ENCODE data around the gene COLQ. TPM values are rescaled to one million over a fixed set of nuclear protein-coding genes. Genes with fewer than 3 reads are reported as not detected.

Gene COLQ
- total RNA-seq, 1 experiment from 2014 or later, result 1.9 TPM

DNA sequence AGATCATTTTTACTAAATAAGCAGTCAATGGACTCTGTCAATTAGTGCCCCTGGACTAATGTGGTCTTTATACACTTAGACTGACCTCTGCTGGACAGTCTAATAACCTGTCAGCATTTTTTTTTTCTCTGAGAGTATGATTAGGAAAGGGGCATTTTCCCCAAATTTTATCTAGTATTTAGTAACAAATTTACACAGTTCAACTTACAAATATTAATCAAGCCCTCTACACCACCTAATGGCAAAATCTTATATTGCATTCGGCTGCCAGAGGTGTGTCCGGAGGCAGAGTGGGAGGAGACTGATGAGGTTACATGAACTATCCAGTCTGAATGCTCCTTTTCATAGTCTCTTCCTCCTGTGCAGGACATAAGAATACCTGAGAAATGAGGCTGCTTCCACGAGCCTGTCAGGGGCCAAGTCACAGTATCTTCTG lies 36.0 kb upstream of the COLQ start:
- no peaks in the 10 kb centered on the region for H4K20me1 ChIP-seq (ENCODE audit: insufficient read depth)
- peak overlapping the region; percentile 64 for H3K4me2 ChIP-seq (ENCODE audit: low read length)
- no peaks in the 10 kb centered on the region for H3K27me3 ChIP-seq (ENCODE audit: insufficient read depth, low read length)
- ChIA-PET CTCF (no interaction called here), RAD21 (ENCODE audit: low non-redundant PET in 1 of 2, low total read pairs in 2 of 2, uncharacterized antibody in 2 of 2, unreplicated experiment in 2 of 2) (no interaction called here), POLR2A (no interaction called here)
- peak; percentile 100 for ATAC-seq
- peaks cover 1 to 3% of the 10 kb centered on the region in 2 experiments; a peak in 2 of 4 replicates for H3K36me3 ChIP-seq (ENCODE audit: control insufficient read depth in 1 of 2, insufficient read depth in 2 of 2, low read length in 2 of 2)
- H3K9me2 ChIP-seq (ENCODE audit: insufficient read depth), result no peaks in the 10 kb centered on the region
- H3K9ac ChIP-seq (ENCODE audit: low read length), result peak overlapping the region; percentile 46; the same call in 1 of the 2 replicates
- H3K4me1 ChIP-seq (ENCODE audit: control insufficient read depth in 1 of 2, insufficient read depth in 2 of 2, low read length in 2 of 2), result peaks cover 4 to 6% of the 10 kb centered on the region in 2 experiments; a peak in 3 of 4 replicates
- DNase-seq (ENCODE audit: low read depth, low spot score), result peak; percentile 82
- H3K4me3 ChIP-seq (replicated peaks in 1 of 2; ENCODE audit: low read depth in 1 of 2, low read length in 2 of 2), result no peak overlapping the region
- H3K79me2 ChIP-seq (ENCODE audit: insufficient read depth, low read length), result no peaks in the 10 kb centered on the region
- peak overlapping the region; percentile 21; the same call in 1 of the 2 replicates for H3K27ac ChIP-seq (ENCODE audit: low read depth, low read length)
- H3K9me3 ChIP-seq (ENCODE audit: control insufficient read depth in 1 of 2, insufficient read depth in 1 of 2, low read depth in 1 of 2, low read length in 2 of 2), result no peaks in the 10 kb centered on the region
- BruUV-seq (replicated peaks), result no TSS peak
- H2AFZ ChIP-seq (ENCODE audit: low read depth, low read length, poor library complexity, severe bottlenecking), result peak overlapping the region; percentile 96
- peak; percentile 67 for TF ChIP-seq RAD21 (IDR thresholded peaks at IDR 0.05; ENCODE audit: low read depth)
- TF ChIP-seq ZFX (IDR thresholded peaks at IDR 0.05), result no peak
- no peak for TF ChIP-seq TCF7L2 (IDR thresholded peaks at IDR 0.05; ENCODE audit: borderline replicate concordance, extremely low read depth, insufficient read depth, insufficient read length)
- TF ChIP-seq, protein P1, sequence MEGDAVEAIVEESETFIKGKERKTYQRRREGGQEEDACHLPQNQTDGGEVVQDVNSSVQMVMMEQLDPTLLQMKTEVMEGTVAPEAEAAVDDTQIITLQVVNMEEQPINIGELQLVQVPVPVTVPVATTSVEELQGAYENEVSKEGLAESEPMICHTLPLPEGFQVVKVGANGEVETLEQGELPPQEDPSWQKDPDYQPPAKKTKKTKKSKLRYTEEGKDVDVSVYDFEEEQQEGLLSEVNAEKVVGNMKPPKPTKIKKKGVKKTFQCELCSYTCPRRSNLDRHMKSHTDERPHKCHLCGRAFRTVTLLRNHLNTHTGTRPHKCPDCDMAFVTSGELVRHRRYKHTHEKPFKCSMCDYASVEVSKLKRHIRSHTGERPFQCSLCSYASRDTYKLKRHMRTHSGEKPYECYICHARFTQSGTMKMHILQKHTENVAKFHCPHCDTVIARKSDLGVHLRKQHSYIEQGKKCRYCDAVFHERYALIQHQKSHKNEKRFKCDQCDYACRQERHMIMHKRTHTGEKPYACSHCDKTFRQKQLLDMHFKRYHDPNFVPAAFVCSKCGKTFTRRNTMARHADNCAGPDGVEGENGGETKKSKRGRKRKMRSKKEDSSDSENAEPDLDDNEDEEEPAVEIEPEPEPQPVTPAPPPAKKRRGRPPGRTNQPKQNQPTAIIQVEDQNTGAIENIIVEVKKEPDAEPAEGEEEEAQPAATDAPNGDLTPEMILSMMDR (IDR thresholded peaks at IDR 0.05 in 2 of 3, conservative IDR thresholded peaks at IDR 0.05 in 1 of 3; ENCODE audit: borderline replicate concordance in 1 of 3, insufficient read depth in 1 of 3, low read depth in 2 of 3, low read length in 2 of 3), result peak; percentile 47 to 71 (median 62); a peak in 4 of 6 replicates
- intact Hi-C loops (cut with micrococcal nuclease), result loop anchor here (2.0 to 5.0 kb wide), 4 partner anchors 289 to 635 kb away; no protein-coding TSS in a partner anchor

DNA sequence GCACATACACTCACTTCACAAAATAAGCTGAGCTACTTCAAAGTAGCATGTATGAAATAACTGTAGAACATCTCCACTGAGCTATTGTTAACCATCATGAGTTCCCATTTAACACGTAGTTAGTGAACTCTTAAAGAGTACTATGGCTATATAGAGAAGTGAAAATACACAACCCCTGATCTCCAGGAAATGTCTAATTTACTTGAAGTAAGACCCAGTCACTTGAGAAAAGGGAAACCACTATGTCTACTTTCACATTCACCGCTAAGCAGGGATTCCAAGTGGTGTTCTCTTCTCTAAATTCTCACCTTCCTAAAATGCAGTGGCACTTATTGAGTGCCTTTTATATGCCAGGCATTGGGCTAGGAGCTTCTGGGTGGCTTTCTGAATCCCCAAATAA lies 35.0 kb upstream of the COLQ start:
- ChIA-PET POLR2A (no interaction called here), RAD21 (ENCODE audit: low non-redundant PET in 1 of 2, low total read pairs in 2 of 2, uncharacterized antibody in 2 of 2, unreplicated experiment in 2 of 2) (no interaction called here), CTCF (no interaction called here)
- DNase-seq (ENCODE audit: low read depth, low spot score), result no peak
- H3K4me2 ChIP-seq (ENCODE audit: low read length), result no peak overlapping the region
- H3K9ac ChIP-seq (ENCODE audit: low read length), result no peak overlapping the region
- TF ChIP-seq SIN3A (IDR thresholded peaks at IDR 0.05; ENCODE audit: low read depth) (no peak), JUND (IDR thresholded peaks at IDR 0.05) (no peak), SP1 (IDR thresholded peaks at IDR 0.05; ENCODE audit: low read depth) (no peak), ELF1 (IDR thresholded peaks at IDR 0.05; ENCODE audit: borderline replicate concordance, low read depth) (no peak)
- TF ChIP-seq, protein P1 (IDR thresholded peaks at IDR 0.05 in 2 of 3, conservative IDR thresholded peaks at IDR 0.05 in 1 of 3; ENCODE audit: borderline replicate concordance in 1 of 3, insufficient read depth in 1 of 3, low read depth in 2 of 3, low read length in 2 of 3), result no peak
- no peaks in the 10 kb centered on the region for H3K79me2 ChIP-seq (ENCODE audit: insufficient read depth, low read length)
- intact Hi-C loops (cut with micrococcal nuclease), result loop anchor here (2.0 to 5.0 kb wide), 4 partner anchors 288 to 634 kb away; no protein-coding TSS in a partner anchor
- H3K9me2 ChIP-seq (ENCODE audit: insufficient read depth), result no peaks in the 10 kb centered on the region
- no peaks in the 10 kb centered on the region for H3K9me3 ChIP-seq (ENCODE audit: control insufficient read depth in 1 of 2, insufficient read depth in 1 of 2, low read depth in 1 of 2, low read length in 2 of 2)
- no peak overlapping the region for H2AFZ ChIP-seq (ENCODE audit: low read depth, low read length, poor library complexity, severe bottlenecking)
- H3K27ac ChIP-seq (ENCODE audit: low read depth, low read length), result no peak overlapping the region
- no peaks in the 10 kb centered on the region for H3K27me3 ChIP-seq (ENCODE audit: insufficient read depth, low read length)
- no peak for ATAC-seq
- peaks cover 4 to 6% of the 10 kb centered on the region in 2 experiments; a peak in 3 of 4 replicates for H3K4me1 ChIP-seq (ENCODE audit: control insufficient read depth in 1 of 2, insufficient read depth in 2 of 2, low read length in 2 of 2)
- no TSS peak for BruUV-seq (replicated peaks)
- H3K4me3 ChIP-seq (replicated peaks in 1 of 2; ENCODE audit: low read depth in 1 of 2, low read length in 2 of 2), result no peak overlapping the region
- no peaks in the 10 kb centered on the region; a peak in 1 of 4 replicates for H3K36me3 ChIP-seq (ENCODE audit: control insufficient read depth in 1 of 2, insufficient read depth in 2 of 2, low read length in 2 of 2)
- H4K20me1 ChIP-seq (ENCODE audit: insufficient read depth), result no peaks in the 10 kb centered on the region
